Activated T-helper 2 cell treated with anti-CD3 and anti-CD28 coated beads, Interferon-gamma antibody, Interleukin-2, Interleukin-4, amounts not matched to agents 10 μg/mL and 5 μg/mL and 100 μg/mL, durations not matched to agents 14 hours and 24 hours and 36 hours (primary cell): ENCODE data around the gene ATP6V1C2. TPM values are rescaled to one million over a fixed set of nuclear protein-coding genes. Genes with fewer than 3 reads are reported as not detected.
"Not testable (repeated sequence)": the region's sequence is repeated elsewhere in the genome, so short reads cannot be mapped to it uniquely, and the experiment has no call there.

Experiments
- DNase-seq: peaks from one replicate; pipeline ENCODE4 v3.0.0; 2021; ENCODE audit warnings: low spot score
- H3K27ac Mint-ChIP-seq: one replicate; pipeline ENCODE4 v1.8.0; 2021; ENCODE audit warnings: mixed read lengths
- H3K27me3 Mint-ChIP-seq: one replicate; pipeline ENCODE4 v1.8.0; 2021; ENCODE audit warnings: low read depth, mixed read lengths
- H3K36me3 Mint-ChIP-seq: one replicate; pipeline ENCODE4 v1.8.0; 2021; ENCODE audit warnings: low read depth, mixed read lengths
- H3K4me1 Mint-ChIP-seq: one replicate; pipeline ENCODE4 v1.8.0; 2021; ENCODE audit warnings: low read depth, mixed read lengths
- H3K4me3 Mint-ChIP-seq: one replicate; pipeline ENCODE4 v1.8.0; 2021; ENCODE audit warnings: low read depth, mild to moderate bottlenecking, moderate library complexity, mixed read lengths
- H3K9me3 Mint-ChIP-seq: one replicate; pipeline ENCODE4 v1.8.0; 2021; ENCODE audit warnings: mixed read lengths
- intact Hi-C: fragments of 100-400 bp; cut with micrococcal nuclease; formaldehyde crosslinking; loops from one replicate; pipeline ENCODE4 v1.15.1; 2023
- total RNA-seq: library from RNA; stranded (reverse); gene quantifications from 2 replicates; pipeline ENCODE4 v1.2.3, GENCODE V29; 2022

ATP6V1C2 gene
- total RNA-seq, 1 donor from 2014 or later, result not detected

GRCh38 chr2:10775831-10776230, 54.4 kb downstream of the ATP6V1C2 start:
- no peak for DNase-seq
- no peak overlapping the region for H3K4me3 Mint-ChIP-seq
- H3K9me3 Mint-ChIP-seq, result no peaks in the 10 kb centered on the region
- H3K27ac Mint-ChIP-seq, result no peak overlapping the region
- H3K36me3 Mint-ChIP-seq, result peaks cover 13% of the 10 kb centered on the region
- intact Hi-C loops, result no loop called here
- H3K4me1 Mint-ChIP-seq, result no peaks in the 10 kb centered on the region
- no peaks in the 10 kb centered on the region for H3K27me3 Mint-ChIP-seq

- H3K9me3 Mint-ChIP-seq, result no peaks in the 10 kb centered on the region
- H3K4me1 Mint-ChIP-seq, result no peaks in the 10 kb centered on the region
- no peaks in the 10 kb centered on the region for H3K27me3 Mint-ChIP-seq
- DNase-seq, result no peak
- H3K4me3 Mint-ChIP-seq, result no peak overlapping the region
- intact Hi-C loops, result no loop called here
- H3K27ac Mint-ChIP-seq, result no peak overlapping the region
- peaks cover 19% of the 10 kb centered on the region for H3K36me3 Mint-ChIP-seq
These were observed 55.0 kb downstream of the ATP6V1C2 start for GRCh38 chr2:10776231-10776977.

GRCh38 chr2:10777111-10777841, 55.8 kb downstream of the ATP6V1C2 start:
- Mint-ChIP-seq H3K36me3 (peaks cover 25% of the 10 kb centered on the region), H3K4me1 (no peaks in the 10 kb centered on the region), H3K4me3 (no peak overlapping the region), H3K27ac (no peak overlapping the region), H3K27me3 (no peaks in the 10 kb centered on the region), H3K9me3 (no peaks in the 10 kb centered on the region)
- intact Hi-C loops, result no loop called here
- DNase-seq, result no peak

GRCh38 chr2:10777842-10778723, 56.7 kb downstream of the ATP6V1C2 start:
- no peak overlapping the region for H3K4me3 Mint-ChIP-seq
- H3K9me3 Mint-ChIP-seq, result no peaks in the 10 kb centered on the region
- no peaks in the 10 kb centered on the region for H3K4me1 Mint-ChIP-seq
- no peaks in the 10 kb centered on the region for H3K27me3 Mint-ChIP-seq
- DNase-seq, result no peak
- H3K36me3 Mint-ChIP-seq, result peaks cover 29% of the 10 kb centered on the region
- H3K27ac Mint-ChIP-seq, result no peak overlapping the region
- intact Hi-C loops, result no loop called here

GRCh38 chr2:10778724-10779115, 57.3 kb downstream of the ATP6V1C2 start:
- no peaks in the 10 kb centered on the region for H3K27me3 Mint-ChIP-seq
- no peak overlapping the region for H3K27ac Mint-ChIP-seq
- H3K36me3 Mint-ChIP-seq, result peaks cover 36% of the 10 kb centered on the region
- intact Hi-C loops, result no loop called here
- no peaks in the 10 kb centered on the region for H3K4me1 Mint-ChIP-seq
- no peak for DNase-seq
- H3K4me3 Mint-ChIP-seq, result no peak overlapping the region
- no peaks in the 10 kb centered on the region for H3K9me3 Mint-ChIP-seq

GRCh38 chr2:10779776-10780490, 58.5 kb downstream of the ATP6V1C2 start:
- peaks cover 48% of the 10 kb centered on the region for H3K36me3 Mint-ChIP-seq
- intact Hi-C loops, result no loop called here
- no peak overlapping the region for H3K4me3 Mint-ChIP-seq
- H3K4me1 Mint-ChIP-seq, result no peaks in the 10 kb centered on the region
- H3K27me3 Mint-ChIP-seq, result no peaks in the 10 kb centered on the region
- no peak overlapping the region for H3K27ac Mint-ChIP-seq
- no peaks in the 10 kb centered on the region for H3K9me3 Mint-ChIP-seq
- DNase-seq, result no peak

GRCh38 chr2:10780491-10780820, 59.0 kb downstream of the ATP6V1C2 start:
- H3K4me3 Mint-ChIP-seq, result no peak overlapping the region
- H3K36me3 Mint-ChIP-seq, result peaks cover 53% of the 10 kb centered on the region
- H3K9me3 Mint-ChIP-seq, result no peaks in the 10 kb centered on the region
- no peak for DNase-seq
- no peaks in the 10 kb centered on the region for H3K4me1 Mint-ChIP-seq
- H3K27me3 Mint-ChIP-seq, result no peaks in the 10 kb centered on the region
- intact Hi-C loops, result no loop called here
- H3K27ac Mint-ChIP-seq, result no peak overlapping the region

- H3K4me3 Mint-ChIP-seq, H3K27ac Mint-ChIP-seq, DNase-seq, H3K27me3 Mint-ChIP-seq, intact Hi-C loops, H3K9me3 Mint-ChIP-seq, H3K4me1 Mint-ChIP-seq: not testable (repeated sequence)
- peaks cover 56% of the 10 kb centered on the region for H3K36me3 Mint-ChIP-seq
These were observed 59.4 kb downstream of the ATP6V1C2 start for GRCh38 chr2:10780821-10781220.

- Mint-ChIP-seq H3K4me3 (no peak overlapping the region), H3K27me3 (no peaks in the 10 kb centered on the region), H3K4me1 (no peaks in the 10 kb centered on the region), H3K27ac (no peak overlapping the region), H3K36me3 (peaks cover 65% of the 10 kb centered on the region), H3K9me3 (no peaks in the 10 kb centered on the region)
- DNase-seq, result no peak
- intact Hi-C loops, result no loop called here
These were observed 60.3 kb downstream of the ATP6V1C2 start for GRCh38 chr2:10781746-10782145.

GRCh38 chr2:10783421-10783820, 62.0 kb downstream of the ATP6V1C2 start:
- Mint-ChIP-seq H3K36me3 (peaks cover 82% of the 10 kb centered on the region), H3K27me3 (no peaks in the 10 kb centered on the region), H3K4me1 (no peaks in the 10 kb centered on the region), H3K4me3 (no peak overlapping the region), H3K27ac (no peak overlapping the region), H3K9me3 (no peaks in the 10 kb centered on the region)
- intact Hi-C loops, result no loop called here
- DNase-seq, result no peak

GRCh38 chr2:10784719-10785118, 63.3 kb downstream of the ATP6V1C2 start:
- intact Hi-C loops, result no loop called here
- H3K27me3 Mint-ChIP-seq, result no peaks in the 10 kb centered on the region
- no peaks in the 10 kb centered on the region for H3K9me3 Mint-ChIP-seq
- no peak overlapping the region for H3K4me3 Mint-ChIP-seq
- DNase-seq, result no peak
- no peak overlapping the region for H3K27ac Mint-ChIP-seq
- H3K36me3 Mint-ChIP-seq, result peaks cover 91% of the 10 kb centered on the region
- no peaks in the 10 kb centered on the region for H3K4me1 Mint-ChIP-seq

GRCh38 chr2:10785260-10785659, 63.8 kb downstream of the ATP6V1C2 start:
- Mint-ChIP-seq H3K27me3 (no peaks in the 10 kb centered on the region), H3K4me3 (no peak overlapping the region), H3K4me1 (peaks cover 2% of the 10 kb centered on the region), H3K9me3 (no peaks in the 10 kb centered on the region), H3K36me3 (peaks cover 90% of the 10 kb centered on the region), H3K27ac (no peak overlapping the region)
- intact Hi-C loops, result no loop called here
- DNase-seq, result no peak
